RWPE2 (cell line): ENCODE data around the gene EIF4G1.

Experiments used
- ATAC-seq: fragments of 200-7000 bp; cut with Tn5 transposase; 3 replicates; pipeline ENCODE4 v1.9.1; 2021; ENCODE audit warnings: low read depth
- DNase-seq: peaks from one replicate; pipeline ENCODE4 v3.0.0-alpha.2; 2020; ENCODE audit warnings: low spot score
- H3K27ac ChIP-seq: fragments of 450-650 bp; 2 replicates; pipeline ENCODE4 v1.5.1; 2017; ENCODE audit warnings: mild to moderate bottlenecking; ENCODE audit not compliant: poor library complexity, severe bottlenecking
- H3K27me3 ChIP-seq: fragments of 250-450 bp; sonication (Bioruptor Pico); 2 replicates; pipeline ENCODE4 v1.5.1; 2021; ENCODE audit warnings: mild to moderate bottlenecking, moderate library complexity; ENCODE audit not compliant: insufficient read depth, poor library complexity, severe bottlenecking
- H3K36me3 ChIP-seq: fragments of 250-450 bp; sonication (Bioruptor Pico); 2 replicates; pipeline ENCODE4 v1.5.1; 2020; ENCODE audit warnings: low read depth, mild to moderate bottlenecking, moderate library complexity
- H3K4me1 ChIP-seq: fragments of 250-450 bp; sonication (Bioruptor Pico); 2 replicates; pipeline ENCODE4 v1.5.1; 2021; ENCODE audit warnings: mild to moderate bottlenecking, moderate library complexity; ENCODE audit not compliant: insufficient read depth, poor library complexity, severe bottlenecking
- H3K4me3 ChIP-seq: fragments of 250-450 bp; sonication (Bioruptor Pico); 2 replicates; pipeline ENCODE4 v1.5.1; 2021; ENCODE audit warnings: mild to moderate bottlenecking, moderate library complexity; ENCODE audit not compliant: severe bottlenecking
- H3K9me3 ChIP-seq: fragments of 250-450 bp; sonication (Bioruptor Pico); 2 replicates; pipeline ENCODE4 v1.5.1; 2021; ENCODE audit warnings: mild to moderate bottlenecking, moderate library complexity; ENCODE audit not compliant: severe bottlenecking
- TF ChIP-seq, protein P1 (sequence below): fragments of 450-650 bp; IDR thresholded peaks from one replicate; pipeline ENCODE4 v1.5.1; 2017; ENCODE audit warnings: mild to moderate bottlenecking, moderate library complexity; ENCODE audit not compliant: poor library complexity, severe bottlenecking

EIF4G1 gene

GRCh38 chr3:184284696-184285095, 29.7 kb upstream of the EIF4G1 start:
- TF ChIP-seq, protein P1, sequence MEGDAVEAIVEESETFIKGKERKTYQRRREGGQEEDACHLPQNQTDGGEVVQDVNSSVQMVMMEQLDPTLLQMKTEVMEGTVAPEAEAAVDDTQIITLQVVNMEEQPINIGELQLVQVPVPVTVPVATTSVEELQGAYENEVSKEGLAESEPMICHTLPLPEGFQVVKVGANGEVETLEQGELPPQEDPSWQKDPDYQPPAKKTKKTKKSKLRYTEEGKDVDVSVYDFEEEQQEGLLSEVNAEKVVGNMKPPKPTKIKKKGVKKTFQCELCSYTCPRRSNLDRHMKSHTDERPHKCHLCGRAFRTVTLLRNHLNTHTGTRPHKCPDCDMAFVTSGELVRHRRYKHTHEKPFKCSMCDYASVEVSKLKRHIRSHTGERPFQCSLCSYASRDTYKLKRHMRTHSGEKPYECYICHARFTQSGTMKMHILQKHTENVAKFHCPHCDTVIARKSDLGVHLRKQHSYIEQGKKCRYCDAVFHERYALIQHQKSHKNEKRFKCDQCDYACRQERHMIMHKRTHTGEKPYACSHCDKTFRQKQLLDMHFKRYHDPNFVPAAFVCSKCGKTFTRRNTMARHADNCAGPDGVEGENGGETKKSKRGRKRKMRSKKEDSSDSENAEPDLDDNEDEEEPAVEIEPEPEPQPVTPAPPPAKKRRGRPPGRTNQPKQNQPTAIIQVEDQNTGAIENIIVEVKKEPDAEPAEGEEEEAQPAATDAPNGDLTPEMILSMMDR = peak; percentile 29
- ATAC-seq (peak; percentile 58; the same call in 2 of the 3 replicates), DNase-seq (no peak)
- H3K9me3 ChIP-seq = no peaks in the 10 kb centered on the region
- H3K27me3 ChIP-seq = no peaks in the 10 kb centered on the region
- no peak overlapping the region for H3K27ac ChIP-seq
- H3K36me3 ChIP-seq = no peaks in the 10 kb centered on the region
- H3K4me1 ChIP-seq = no peaks in the 10 kb centered on the region
- no peak overlapping the region for H3K4me3 ChIP-seq

DNA sequence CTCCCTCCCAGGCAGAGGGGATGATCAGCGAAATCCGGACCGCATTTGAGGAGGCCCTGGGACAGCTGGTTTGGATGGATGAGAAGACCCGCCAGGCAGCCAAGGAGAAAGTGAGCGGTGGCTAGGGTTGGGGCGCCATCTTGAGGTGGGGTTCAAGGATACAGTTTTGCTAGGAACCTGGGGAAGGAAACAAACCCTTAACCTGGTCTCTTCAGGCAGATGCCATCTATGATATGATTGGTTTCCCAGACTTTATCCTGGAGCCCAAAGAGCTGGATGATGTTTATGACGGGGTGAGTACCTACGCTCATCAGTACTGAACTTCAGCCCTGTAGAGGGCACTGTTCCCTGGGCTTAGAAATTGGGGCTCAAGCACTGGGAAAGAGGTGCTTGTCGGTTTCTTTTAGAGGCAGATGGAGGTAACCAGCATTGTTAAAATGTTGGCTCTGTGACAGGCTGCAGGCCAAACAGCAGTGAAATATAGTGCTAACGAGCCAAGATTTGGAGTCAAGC, 24.9 kb upstream of the EIF4G1 start:
- H3K36me3 ChIP-seq = no peaks in the 10 kb centered on the region
- TF ChIP-seq, protein P1 = peak; percentile 83
- ATAC-seq = peak; percentile 73
- no peaks in the 10 kb centered on the region for H3K4me1 ChIP-seq
- no peaks in the 10 kb centered on the region for H3K27me3 ChIP-seq
- DNase-seq = no peak
- no peaks in the 10 kb centered on the region for H3K9me3 ChIP-seq
- no peak overlapping the region for H3K4me3 ChIP-seq
- no peak overlapping the region for H3K27ac ChIP-seq

DNA sequence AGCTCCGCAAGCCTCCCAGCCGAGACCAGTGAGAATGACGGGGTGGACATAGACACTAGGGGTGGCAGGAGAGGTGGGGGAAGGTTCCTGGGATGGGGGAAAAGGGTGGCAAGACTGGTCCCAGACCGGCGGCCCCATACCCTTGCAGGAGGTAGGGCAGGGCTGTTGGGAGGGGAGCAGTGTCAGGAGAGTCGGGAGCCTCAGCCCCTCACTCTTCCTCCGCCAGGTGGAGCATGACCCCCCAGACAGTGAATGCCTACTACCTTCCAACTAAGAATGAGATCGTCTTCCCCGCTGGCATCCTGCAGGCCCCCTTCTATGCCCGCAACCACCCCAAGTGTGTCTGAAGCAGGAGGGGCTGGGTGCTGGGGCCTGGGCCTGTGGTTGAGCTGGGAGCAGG, 24.1 kb upstream of the EIF4G1 start:
- H3K27me3 ChIP-seq = no peaks in the 10 kb centered on the region
- no peaks in the 10 kb centered on the region for H3K9me3 ChIP-seq
- no peaks in the 10 kb centered on the region for H3K4me1 ChIP-seq
- no peak overlapping the region for H3K4me3 ChIP-seq
- H3K27ac ChIP-seq = no peak overlapping the region
- TF ChIP-seq, protein P1 = no peak
- no peak for ATAC-seq
- no peak for DNase-seq
- H3K36me3 ChIP-seq = no peaks in the 10 kb centered on the region

DNA sequence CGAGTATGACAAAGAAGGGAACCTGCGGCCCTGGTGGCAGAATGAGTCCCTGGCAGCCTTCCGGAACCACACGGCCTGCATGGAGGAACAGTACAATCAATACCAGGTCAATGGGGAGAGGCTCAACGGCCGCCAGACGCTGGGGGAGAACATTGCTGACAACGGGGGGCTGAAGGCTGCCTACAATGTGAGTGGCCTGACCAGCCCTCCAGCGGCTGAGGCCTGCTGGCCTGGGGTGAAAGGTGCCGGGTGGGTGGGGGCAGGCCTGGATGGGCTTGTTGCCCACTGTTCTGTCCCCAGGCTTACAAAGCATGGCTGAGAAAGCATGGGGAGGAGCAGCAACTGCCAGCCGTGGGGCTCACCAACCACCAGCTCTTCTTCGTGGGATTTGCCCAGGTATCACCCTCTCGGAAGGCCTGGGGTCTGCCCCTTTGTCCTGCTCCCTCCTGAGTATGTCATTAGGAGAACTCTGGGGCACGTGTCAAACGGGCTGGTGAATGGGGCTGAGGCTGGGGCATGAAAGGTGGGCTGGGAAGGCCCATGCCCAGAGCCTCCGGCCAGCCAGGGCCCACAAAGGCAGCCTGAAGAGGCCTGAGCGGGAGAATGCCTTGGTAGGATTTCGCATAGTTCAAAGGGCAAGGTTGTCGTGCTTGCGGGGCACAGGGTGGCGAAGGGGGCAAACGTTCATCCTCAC, 23.2 kb upstream of the EIF4G1 start:
- H3K36me3 ChIP-seq = no peaks in the 10 kb centered on the region
- ATAC-seq = no peak
- no peaks in the 10 kb centered on the region for H3K27me3 ChIP-seq
- TF ChIP-seq, protein P1 = no peak
- no peaks in the 10 kb centered on the region for H3K9me3 ChIP-seq
- H3K4me3 ChIP-seq = no peak overlapping the region
- no peaks in the 10 kb centered on the region for H3K4me1 ChIP-seq
- DNase-seq = no peak
- H3K27ac ChIP-seq = no peak overlapping the region
